ENCODE results near the gene NRAS. TPM values are rescaled to one million over a fixed set of nuclear protein-coding genes. Genes with fewer than 3 reads are reported as not detected.

Gene NRAS
- 42.2 and 66.2 TPM in 2 replicates for total RNA-seq

GRCh38 chr1:114716304-114717170 lies at the start of gene NRAS:
Gene NRAS (minus strand): TSS chr1:114716771. CDS start chr1:114716160, 611 bp downstream.

DNA sequence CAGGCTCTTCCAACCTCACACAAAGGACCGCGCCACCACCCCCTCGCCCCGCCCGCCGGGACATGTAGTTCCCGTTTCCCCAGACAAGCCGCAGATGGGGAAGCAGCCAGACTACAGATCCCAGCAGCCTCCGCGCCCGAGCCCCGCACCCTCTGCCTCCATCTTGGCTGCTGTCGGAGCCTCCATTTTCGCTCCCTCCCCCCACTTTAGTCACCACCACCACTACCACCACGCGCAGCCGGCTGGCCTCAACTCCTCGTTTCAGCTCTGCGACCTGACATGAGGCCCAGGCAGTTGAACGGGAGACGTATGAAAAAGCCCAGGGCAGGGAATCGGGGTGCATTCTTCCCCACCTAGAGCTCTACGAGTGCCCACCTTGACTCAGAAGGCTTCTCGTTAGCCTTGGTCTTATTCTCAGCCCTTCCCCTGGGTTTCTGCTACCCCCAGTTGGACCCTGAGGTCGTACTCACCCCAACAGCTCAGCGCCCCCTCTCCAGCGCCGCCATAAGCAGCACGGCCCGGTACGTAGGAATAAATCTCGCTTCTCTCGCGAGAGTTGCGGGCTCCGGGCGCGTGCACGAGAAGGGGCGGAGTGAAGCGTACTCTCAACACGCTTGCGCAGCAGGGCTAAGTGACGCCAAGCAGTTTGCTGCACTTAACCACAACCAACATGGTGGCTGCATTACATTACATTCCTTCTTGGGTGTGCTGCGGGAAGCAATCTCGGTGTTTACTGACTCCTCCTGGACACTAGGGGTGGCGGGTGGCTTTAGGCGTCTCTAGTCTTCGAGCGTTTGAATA lies 41.1 kb upstream of the NRAS start, which contains the start of gene CSDE1:
TSS of gene CSDE1 (minus strand) at position 530 of the 801 bp plus-strand sequence. CDS start 18,094 bp downstream, outside the sequence.

DNA sequence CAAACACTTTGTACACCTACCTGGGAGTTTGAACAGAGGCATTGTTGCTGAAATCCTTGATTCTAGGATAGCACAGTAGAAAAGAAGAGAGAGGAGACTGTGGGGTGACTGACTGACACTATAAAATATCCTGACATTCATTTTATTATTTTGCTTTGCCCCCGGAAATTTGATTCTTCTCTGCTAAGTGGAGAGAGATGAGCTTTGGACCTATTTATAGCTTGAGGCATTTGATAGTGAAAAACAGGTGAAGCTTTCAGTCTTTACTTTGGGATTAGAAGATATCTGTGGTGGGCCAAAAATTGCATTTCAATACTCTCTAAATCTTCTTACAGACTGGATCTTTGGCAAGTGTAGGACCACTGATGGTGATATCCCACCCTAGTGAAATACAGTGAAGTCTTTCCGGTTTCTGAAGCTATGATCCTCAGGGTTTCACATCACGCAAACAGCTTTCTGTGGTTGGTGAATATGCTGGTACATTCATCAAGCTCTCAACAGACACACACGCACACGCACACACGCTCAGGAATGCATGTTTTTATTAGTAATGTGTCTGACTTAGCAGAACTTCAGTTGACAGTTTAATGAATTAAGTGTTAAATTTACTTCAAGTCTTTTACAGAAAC lies 21.0 kb downstream of the NRAS start, which contains the start of gene AMPD1:
TSS of gene AMPD1 (minus strand) at position 117 of the 629 bp plus-strand sequence. CDS start at position 42, 75 bp downstream.

GRCh38 chr1:114669562-114670082 lies 46.9 kb downstream of the NRAS start, which contains the start of gene DENND2C:
Gene DENND2C (minus strand): TSS chr1:114670049. CDS start chr1:114625984, 44,065 bp downstream.

Other genes with a start within 250 kb of the NRAS start
- gene TRIM33, start 205.6 kb downstream of the NRAS start, total RNA-seq = 26.3 and 28.1 TPM in 2 replicates
- gene BCAS2, start 135.2 kb downstream of the NRAS start, total RNA-seq = 38.5 and 55.9 TPM in 2 replicates
- gene DENND2C, start 46.7 kb downstream of the NRAS start, total RNA-seq = 4.1 and 4.4 TPM in 2 replicates
- not detected in 2 replicates for gene AMPD1, start 21.2 kb downstream of the NRAS start, total RNA-seq
- gene CSDE1, start 41.2 kb upstream of the NRAS start, total RNA-seq = 798 and 886 TPM in 2 replicates
- 62.8 and 65.2 TPM in 2 replicates for gene SIKE1, start 63.9 kb upstream of the NRAS start, total RNA-seq
- gene SYCP1, start 138.1 kb upstream of the NRAS start, total RNA-seq = not detected in 2 replicates